Hepatocyte (in vitro differentiated cells): ENCODE measurements around the gene PEX7.

Experiments
- CTCF ChIP-seq: fragments of 200-600 bp; sonication (generic); IDR thresholded peaks from 2 replicates; pipeline ENCODE4 v1.5.1; 2016; ENCODE audit warnings: antibody characterized with exemption, mild to moderate bottlenecking; ENCODE audit not compliant: poor library complexity
- EZH2 ChIP-seq: fragments of 200-600 bp; sonication (generic); IDR thresholded peaks from 2 replicates; pipeline ENCODE4 v1.6.1; 2016; ENCODE audit warnings: antibody characterized with exemption, mild to moderate bottlenecking, borderline replicate concordance

DNA sequence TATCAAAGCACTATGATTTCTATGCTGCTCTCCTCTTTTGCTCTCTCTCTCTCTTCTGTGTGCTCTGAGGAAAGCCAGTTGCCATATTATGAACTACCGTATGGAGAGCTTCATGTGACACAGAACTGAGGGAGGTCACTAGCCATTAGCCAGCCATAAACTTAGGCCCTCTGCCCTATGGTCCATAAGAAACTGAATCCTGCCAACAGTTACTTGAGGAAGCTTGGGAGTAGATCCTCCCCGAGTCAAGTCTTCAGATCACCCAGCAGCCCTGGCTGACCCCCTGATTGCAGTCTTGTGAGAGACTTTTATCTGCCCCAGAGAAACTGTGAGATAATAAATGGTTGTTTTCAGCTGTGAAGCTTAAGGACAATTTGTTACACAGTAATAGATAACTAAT, 5.7 kb upstream of the PEX7 start:
- TF ChIP-seq CTCF, result no peak
- TF ChIP-seq EZH2, result no peak
